ENCODE measurements around the gene AAMDC. TPM values are rescaled to one million over a fixed set of nuclear protein-coding genes. Genes with fewer than 3 reads are reported as not detected.

Gene AAMDC
- total RNA-seq, 1 experiment from 2014 or later, result 22.8 TPM

GRCh38 chr11:77806993-77807392 is 14.0 kb upstream of the AAMDC start (continued):
- TF ChIP-seq ZNF281 (CRISPR knock-in tag; IDR thresholded peaks at IDR 0.05) (no peak), CBFB (CRISPR knock-in tag; IDR thresholded peaks at IDR 0.05; ENCODE audit: low read depth) (no peak), ZNF138 (CRISPR knock-in tag; conservative IDR thresholded peaks at IDR 0.05) (no peak)

- POLR2A ChIA-PET, result no interaction called here
- Mint-ChIP-seq H3K36me3 (peaks cover 36% of the 10 kb centered on the region), H3K4me3 (no peak overlapping the region), H3K9me3 (peaks cover 16% of the 10 kb centered on the region), H3K27ac (peak overlapping the region; percentile 88), H3K27me3 (ENCODE audit: low read depth) (no peaks in the 10 kb centered on the region), H3K4me1 (peaks cover 26% of the 10 kb centered on the region)
- no peak for ATAC-seq
- CTCF ChIA-PET, result interaction anchor here (0.6 kb wide), 1 partner anchor 28 kb away, joined by 3 read pairs; no protein-coding TSS in a partner anchor
- no peak for DNase-seq (ENCODE audit: low spot score)
- TF ChIP-seq ZNF232 (CRISPR knock-in tag; IDR thresholded peaks at IDR 0.05) (no peak), GRHL2 (CRISPR knock-in tag; IDR thresholded peaks at IDR 0.05; ENCODE audit: insufficient replicate concordance, severe bottlenecking) (no peak), TEAD4 (CRISPR knock-in tag; IDR thresholded peaks at IDR 0.05) (no peak), AR (CRISPR knock-in tag; IDR thresholded peaks at IDR 0.05) (no peak), ZNF532 (CRISPR knock-in tag; IDR thresholded peaks at IDR 0.05; ENCODE audit: borderline replicate concordance) (no peak), CTCF (IDR thresholded peaks at IDR 0.05) (no peak), CREB1 (CRISPR knock-in tag; IDR thresholded peaks at IDR 0.05) (no peak), IRF1 (CRISPR knock-in tag; IDR thresholded peaks at IDR 0.05) (no peak), PRRX2 (CRISPR knock-in tag; IDR thresholded peaks at IDR 0.05) (no peak), GTF2I (CRISPR knock-in tag; conservative IDR thresholded peaks at IDR 0.05) (no peak), FOXP1 (CRISPR knock-in tag; IDR thresholded peaks at IDR 0.05; ENCODE audit: borderline replicate concordance) (no peak), KAT7 (CRISPR knock-in tag; IDR thresholded peaks at IDR 0.05; ENCODE audit: borderline replicate concordance) (no peak)
These were observed 7.7 kb upstream of the AAMDC start for GRCh38 chr11:77813256-77813655.

All from WTC11 (cell line).